Measurements from ENCODE around the gene MARK3.

MARK3 gene

GRCh38 chr14:103392106-103392505, 6.9 kb downstream of the MARK3 start:
- CTCF ChIA-PET = interaction anchor here (1.0 to 1.4 kb wide), 3 partner anchors 44 to 68 kb away, joined by 3 to 4 read pairs (median 3); no protein-coding TSS in a partner anchor
- no peak for DNase-seq (ENCODE audit: extremely low spot score)
- POLR2A ChIA-PET = interaction anchor here (3.2 kb wide), 1 partner anchor 58 kb away, joined by 14 read pairs; the partner anchor contains the start of gene EIF5
- no peak for TF ChIP-seq ZNF384 (IDR thresholded peaks at IDR 0.05)
- no peak for TF ChIP-seq SUZ12 (IDR thresholded peaks at IDR 0.05)
- TF ChIP-seq PKNOX1 (IDR thresholded peaks at IDR 0.05) = no peak
- TF ChIP-seq HDGF (IDR thresholded peaks at IDR 0.05; ENCODE audit: borderline replicate concordance) = no peak
- no peak for TF ChIP-seq CTBP1 (IDR thresholded peaks at IDR 0.05; ENCODE audit: borderline replicate concordance)
- no peak for TF ChIP-seq FOXK2 (IDR thresholded peaks at IDR 0.05)
- no peak for TF ChIP-seq FOXM1 (IDR thresholded peaks at IDR 0.05; ENCODE audit: borderline replicate concordance)
- TF ChIP-seq NFRKB (IDR thresholded peaks at IDR 0.05) = no peak
- TF ChIP-seq TARDBP (IDR thresholded peaks at IDR 0.05) = no peak
- TF ChIP-seq ARNT (IDR thresholded peaks at IDR 0.05) = no peak
- TF ChIP-seq LEF1 (IDR thresholded peaks at IDR 0.05; ENCODE audit: borderline replicate concordance) = no peak

GRCh38 chr14:103392572-103392971, 7.4 kb downstream of the MARK3 start:
- POLR2A ChIA-PET = interaction anchor here (3.2 kb wide), 1 partner anchor 59 kb away, joined by 14 read pairs; the partner anchor contains the start of gene EIF5
- CTCF ChIA-PET = interaction anchor here (0.8 to 1.4 kb wide), 6 partner anchors 25 to 61 kb away, joined by 3 to 7 read pairs (median 4); no protein-coding TSS in a partner anchor
- TF ChIP-seq NFRKB (IDR thresholded peaks at IDR 0.05) = no peak
- TF ChIP-seq ZNF384 (IDR thresholded peaks at IDR 0.05) = no peak
- no peak for TF ChIP-seq FOXA1 (IDR thresholded peaks at IDR 0.05)
- no peak for TF ChIP-seq SUZ12 (IDR thresholded peaks at IDR 0.05)
- no peak for TF ChIP-seq FOXM1 (IDR thresholded peaks at IDR 0.05; ENCODE audit: borderline replicate concordance)
- no peak for TF ChIP-seq SP1 (IDR thresholded peaks at IDR 0.05)
- no peak for TF ChIP-seq ARNT (IDR thresholded peaks at IDR 0.05)
- no peak for TF ChIP-seq FOXK2 (IDR thresholded peaks at IDR 0.05)
- no peak for TF ChIP-seq BHLHE40 (IDR thresholded peaks at IDR 0.05; ENCODE audit: borderline replicate concordance)
- TF ChIP-seq PKNOX1 (IDR thresholded peaks at IDR 0.05) = no peak
- no peak for TF ChIP-seq TARDBP (IDR thresholded peaks at IDR 0.05)
- TF ChIP-seq L3MBTL2 (conservative IDR thresholded peaks at IDR 0.05) = no peak
- TF ChIP-seq CTBP1 (IDR thresholded peaks at IDR 0.05; ENCODE audit: borderline replicate concordance) = no peak
- TF ChIP-seq LEF1 (IDR thresholded peaks at IDR 0.05; ENCODE audit: borderline replicate concordance) = no peak
- TF ChIP-seq ELF4 (IDR thresholded peaks at IDR 0.05) = no peak
- TF ChIP-seq HDGF (IDR thresholded peaks at IDR 0.05; ENCODE audit: borderline replicate concordance) = no peak
- DNase-seq (ENCODE audit: extremely low spot score) = no peak

GRCh38 chr14:103393070-103393469, 7.9 kb downstream of the MARK3 start:
- no peak for DNase-seq (ENCODE audit: extremely low spot score)
- POLR2A ChIA-PET = interaction anchor here (3.2 kb wide), 1 partner anchor 59 kb away, joined by 14 read pairs; the partner anchor contains the start of gene EIF5
- TF ChIP-seq PKNOX1 (IDR thresholded peaks at IDR 0.05) (no peak), CTBP1 (IDR thresholded peaks at IDR 0.05; ENCODE audit: borderline replicate concordance) (no peak), NFRKB (IDR thresholded peaks at IDR 0.05) (no peak), TARDBP (IDR thresholded peaks at IDR 0.05) (no peak), SUZ12 (IDR thresholded peaks at IDR 0.05) (no peak), FOXK2 (IDR thresholded peaks at IDR 0.05) (no peak), FOXA1 (IDR thresholded peaks at IDR 0.05) (no peak), L3MBTL2 (conservative IDR thresholded peaks at IDR 0.05) (no peak), ARNT (IDR thresholded peaks at IDR 0.05) (no peak), BHLHE40 (IDR thresholded peaks at IDR 0.05; ENCODE audit: borderline replicate concordance) (no peak), ZNF384 (IDR thresholded peaks at IDR 0.05) (no peak), FOXM1 (IDR thresholded peaks at IDR 0.05; ENCODE audit: borderline replicate concordance) (no peak), LEF1 (IDR thresholded peaks at IDR 0.05; ENCODE audit: borderline replicate concordance) (no peak), ELF4 (IDR thresholded peaks at IDR 0.05) (no peak), SP1 (IDR thresholded peaks at IDR 0.05) (no peak), HDGF (IDR thresholded peaks at IDR 0.05; ENCODE audit: borderline replicate concordance) (no peak)
- CTCF ChIA-PET = interaction anchor here (0.5 to 1.4 kb wide), 12 partner anchors 11 to 1125 kb away, joined by 3 to 7 read pairs (median 4); no protein-coding TSS in a partner anchor

- peak; percentile 43 for DNase-seq (ENCODE audit: extremely low spot score)
- CTCF ChIA-PET = interaction anchor here (0.6 to 1.4 kb wide), 11 partner anchors 9 to 116 kb away, joined by 3 to 5 read pairs (median 3); no protein-coding TSS in a partner anchor
- TF ChIP-seq FOXK2 (IDR thresholded peaks at IDR 0.05) (no peak), BHLHE40 (IDR thresholded peaks at IDR 0.05; ENCODE audit: borderline replicate concordance) (no peak), PKNOX1 (IDR thresholded peaks at IDR 0.05) (no peak), SUZ12 (IDR thresholded peaks at IDR 0.05) (no peak), LEF1 (IDR thresholded peaks at IDR 0.05; ENCODE audit: borderline replicate concordance) (no peak), SP1 (IDR thresholded peaks at IDR 0.05) (no peak), CTBP1 (IDR thresholded peaks at IDR 0.05; ENCODE audit: borderline replicate concordance) (no peak), FOXA1 (IDR thresholded peaks at IDR 0.05) (no peak), L3MBTL2 (conservative IDR thresholded peaks at IDR 0.05) (no peak), ELF4 (IDR thresholded peaks at IDR 0.05) (no peak), TARDBP (IDR thresholded peaks at IDR 0.05) (no peak), ARNT (IDR thresholded peaks at IDR 0.05) (no peak), ZNF384 (IDR thresholded peaks at IDR 0.05) (no peak), FOXM1 (IDR thresholded peaks at IDR 0.05; ENCODE audit: borderline replicate concordance) (no peak), HDGF (IDR thresholded peaks at IDR 0.05; ENCODE audit: borderline replicate concordance) (no peak)
- POLR2A ChIA-PET = interaction anchor here (0.9 to 3.2 kb wide), 2 partner anchors 60 to 83 kb away, joined by 3 to 14 read pairs; partner anchors contain the start of gene EIF5
Observed at GRCh38 chr14:103393676-103394626, 8.7 kb downstream of the MARK3 start.

All from HEK293T (cell line).